A673 (cell line): ENCODE results near the gene RANBP10. TPM values are rescaled to one million over a fixed set of nuclear protein-coding genes. Genes with fewer than 3 reads are reported as not detected.

Source experiments
- BruUV-seq: library from RNA; stranded (reverse); fragments of 400-500 nt; replicated peaks from 2 replicates; lab custom pipeline; 2021; lab: Mats Ljungman, UMichigan
- CTCF ChIA-PET: fragments of 300-600 bp; sonication (Branson Sonifier 250); formaldehyde crosslinking; loops from one replicate; lab custom pipeline; 2022; ENCODE audit warnings: antibody characterized with exemption; lab: Charles Lee
- POLR2A ChIA-PET: fragments of 300-600 bp; sonication (Branson Sonifier 250); formaldehyde crosslinking; loops from one replicate; lab custom pipeline; 2022; ENCODE audit warnings: antibody characterized with exemption; ENCODE audit not compliant: low non-redundant PET; lab: Charles Lee
- DNase-seq: peaks from one replicate; pipeline ENCODE4 v3.0.0-alpha.2; 2015; ENCODE audit warnings: low spot score
- H3K27ac ChIP-seq: fragments of 200-600 bp; sonication (generic); 2 replicates; pipeline ENCODE4 v1.5.1; 2016; ENCODE audit warnings: mixed run types, low read depth, mild to moderate bottlenecking, mixed read lengths, antibody characterized with exemption, low read length; ENCODE audit not compliant: poor library complexity, severe bottlenecking
- H3K27me3 ChIP-seq: fragments of 200-600 bp; sonication (generic); replicated peaks from 2 replicates; pipeline ENCODE4 v1.6.1; 2017; ENCODE audit warnings: mixed run types, low read depth, mild to moderate bottlenecking, mixed read lengths, antibody characterized with exemption, low read length; ENCODE audit not compliant: insufficient read depth, poor library complexity
- H3K36me3 ChIP-seq: fragments of 200-600 bp; sonication (generic); 2 replicates; pipeline ENCODE4 v1.6.1; 2016; ENCODE audit warnings: mixed run types, mild to moderate bottlenecking, mixed read lengths, antibody characterized with exemption, low read length; ENCODE audit not compliant: insufficient read depth, poor library complexity, severe bottlenecking
- H3K4me1 ChIP-seq: fragments of 200-600 bp; sonication (generic); 2 replicates; pipeline ENCODE4 v1.6.1; 2017; ENCODE audit warnings: mixed run types, mild to moderate bottlenecking, mixed read lengths, antibody characterized with exemption, low read length; ENCODE audit not compliant: insufficient read depth, poor library complexity, severe bottlenecking
- H3K4me3 ChIP-seq: fragments of 200-600 bp; sonication (generic); 2 replicates; pipeline ENCODE4 v1.5.1; 2016; ENCODE audit warnings: low read depth, mixed run types, mild to moderate bottlenecking, mixed read lengths, low read length; ENCODE audit not compliant: poor library complexity, severe bottlenecking
- H3K9me3 ChIP-seq: fragments of 200-600 bp; sonication (generic); 2 replicates; pipeline ENCODE4 v1.6.1; 2016; ENCODE audit warnings: mixed run types, low read depth, mild to moderate bottlenecking, mixed read lengths, antibody characterized with exemption, low read length; ENCODE audit not compliant: poor library complexity, severe bottlenecking
- EZH2 ChIP-seq: fragments of 200-600 bp; sonication (generic); IDR thresholded peaks from 2 replicates; pipeline ENCODE4 v1.6.1; 2017; ENCODE audit warnings: borderline replicate concordance, low read depth, mild to moderate bottlenecking, mixed read lengths, antibody characterized with exemption, low read length; ENCODE audit not compliant: poor library complexity, severe bottlenecking
- intact Hi-C: fragments of 100-400 bp; cut with micrococcal nuclease; formaldehyde crosslinking; loops from one replicate; pipeline ENCODE4 v1.10.0; 2022; ENCODE audit not compliant: unreplicated experiment
- total RNA-seq: library from RNA; stranded (reverse); gene quantifications from 2 replicates; pipeline ENCODE4 v1.2.3, GENCODE V29; 2021
- TF ChIP-seq, protein P1 (sequence below): fragments of 300-800, 200-600 bp; sonication (generic); conservative IDR thresholded peaks from 2 replicates; pipeline ENCODE4 v1.5.1; 2017; ENCODE audit warnings: low read depth, mild to moderate bottlenecking, antibody characterized with exemption, low read length, moderate library complexity, mixed read lengths

RANBP10 gene
- total RNA-seq, 1 experiment from 2014 or later: 28.0 TPM

DNA sequence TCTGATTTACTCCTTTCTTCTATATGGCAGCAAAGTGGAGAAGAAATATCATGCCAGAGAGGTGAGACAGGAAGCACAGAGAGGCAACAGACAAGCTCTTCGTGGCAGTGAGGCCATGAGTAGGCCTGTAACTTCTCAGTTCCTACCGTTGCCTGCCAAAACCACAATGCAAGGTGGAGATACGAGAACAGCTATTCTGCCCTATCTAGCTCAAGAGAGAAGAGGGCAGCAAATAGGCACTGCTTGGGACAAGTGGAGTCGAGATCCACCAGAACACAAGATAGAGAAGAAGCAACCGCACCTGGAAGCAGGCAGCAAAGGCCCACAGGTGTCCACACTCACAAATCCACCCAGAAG is 24.8 kb downstream of the RANBP10 start:
- no peak overlapping the region for H3K27ac ChIP-seq
- POLR2A ChIA-PET: no interaction called here
- H3K4me3 ChIP-seq: no peak overlapping the region
- no peak for TF ChIP-seq EZH2
- no TSS peak for BruUV-seq
- intact Hi-C loops: no loop called here
- no peaks in the 10 kb centered on the region for H3K27me3 ChIP-seq
- no peaks in the 10 kb centered on the region for H3K4me1 ChIP-seq
- CTCF ChIA-PET: no interaction called here
- DNase-seq: no peak
- H3K9me3 ChIP-seq: no peaks in the 10 kb centered on the region
- H3K36me3 ChIP-seq: no peaks in the 10 kb centered on the region

DNA sequence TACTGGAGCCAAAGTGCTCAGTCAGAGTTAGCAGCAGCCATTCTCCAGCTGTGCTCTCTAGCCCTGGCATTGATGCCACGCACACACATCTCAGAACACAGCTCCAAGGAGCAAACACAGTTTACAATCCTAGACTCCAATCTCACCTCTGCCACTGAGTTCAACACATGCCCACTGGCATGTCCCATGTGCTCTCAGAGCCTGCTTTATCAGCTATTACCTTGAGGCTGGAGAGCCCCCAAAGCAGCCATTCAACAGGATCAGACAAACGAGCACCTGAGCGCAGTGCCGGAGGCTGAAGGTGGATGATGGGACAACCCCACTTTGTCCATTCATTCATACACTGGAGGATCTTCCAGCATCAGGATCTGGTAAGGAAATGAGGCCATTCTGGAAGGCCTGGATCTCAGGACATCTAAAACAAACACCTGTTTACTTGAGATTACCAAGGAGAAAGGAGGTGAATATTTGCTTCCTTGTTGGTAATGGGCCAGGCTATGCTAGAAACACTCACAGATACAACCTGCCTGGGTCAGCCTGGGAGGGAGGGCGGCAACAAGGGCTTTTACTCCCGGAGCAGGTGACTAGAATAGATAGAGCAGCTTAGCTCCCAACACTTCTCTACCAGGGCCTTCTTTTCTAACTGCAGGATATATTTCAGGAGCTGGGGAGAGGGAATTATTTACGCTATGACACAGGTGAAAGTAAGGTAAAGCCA is 25.4 kb downstream of the RANBP10 start:
- TF ChIP-seq EZH2: no peak
- Histone ChIP-seq H3K9me3 (no peaks in the 10 kb centered on the region), H3K4me3 (no peak overlapping the region), H3K4me1 (no peaks in the 10 kb centered on the region), H3K36me3 (no peaks in the 10 kb centered on the region), H3K27ac (no peak overlapping the region), H3K27me3 (no peaks in the 10 kb centered on the region)
- CTCF ChIA-PET: no interaction called here
- intact Hi-C loops: no loop called here
- POLR2A ChIA-PET: interaction anchor here (0.6 kb wide), 1 partner anchor 76 kb away, joined by 3 read pairs; no protein-coding TSS in a partner anchor
- no peak for DNase-seq
- no TSS peak for BruUV-seq

- Histone ChIP-seq H3K4me1 (no peaks in the 10 kb centered on the region), H3K9me3 (no peaks in the 10 kb centered on the region), H3K27ac (no peak overlapping the region), H3K36me3 (no peaks in the 10 kb centered on the region), H3K27me3 (no peaks in the 10 kb centered on the region), H3K4me3 (no peak overlapping the region)
- no peak for DNase-seq
- BruUV-seq: no TSS peak
- no peak for TF ChIP-seq EZH2
- TF ChIP-seq, protein P1, sequence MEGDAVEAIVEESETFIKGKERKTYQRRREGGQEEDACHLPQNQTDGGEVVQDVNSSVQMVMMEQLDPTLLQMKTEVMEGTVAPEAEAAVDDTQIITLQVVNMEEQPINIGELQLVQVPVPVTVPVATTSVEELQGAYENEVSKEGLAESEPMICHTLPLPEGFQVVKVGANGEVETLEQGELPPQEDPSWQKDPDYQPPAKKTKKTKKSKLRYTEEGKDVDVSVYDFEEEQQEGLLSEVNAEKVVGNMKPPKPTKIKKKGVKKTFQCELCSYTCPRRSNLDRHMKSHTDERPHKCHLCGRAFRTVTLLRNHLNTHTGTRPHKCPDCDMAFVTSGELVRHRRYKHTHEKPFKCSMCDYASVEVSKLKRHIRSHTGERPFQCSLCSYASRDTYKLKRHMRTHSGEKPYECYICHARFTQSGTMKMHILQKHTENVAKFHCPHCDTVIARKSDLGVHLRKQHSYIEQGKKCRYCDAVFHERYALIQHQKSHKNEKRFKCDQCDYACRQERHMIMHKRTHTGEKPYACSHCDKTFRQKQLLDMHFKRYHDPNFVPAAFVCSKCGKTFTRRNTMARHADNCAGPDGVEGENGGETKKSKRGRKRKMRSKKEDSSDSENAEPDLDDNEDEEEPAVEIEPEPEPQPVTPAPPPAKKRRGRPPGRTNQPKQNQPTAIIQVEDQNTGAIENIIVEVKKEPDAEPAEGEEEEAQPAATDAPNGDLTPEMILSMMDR: no peak
- intact Hi-C loops: no loop called here
- CTCF ChIA-PET: no interaction called here
- POLR2A ChIA-PET: no interaction called here
Measured at GRCh38 chr16:67779256-67780014, 26.9 kb downstream of the RANBP10 start.

- no peak overlapping the region for H3K4me3 ChIP-seq
- H3K27ac ChIP-seq: no peak overlapping the region
- BruUV-seq: no TSS peak
- H3K4me1 ChIP-seq: peaks cover 6% of the 10 kb centered on the region
- no peak for DNase-seq
- ChIA-PET POLR2A (no interaction called here), CTCF (no interaction called here)
- TF ChIP-seq, protein P1: no peak
- no peak for TF ChIP-seq EZH2
- H3K9me3 ChIP-seq: no peaks in the 10 kb centered on the region
- intact Hi-C loops: no loop called here
- no peaks in the 10 kb centered on the region for H3K36me3 ChIP-seq
- no peaks in the 10 kb centered on the region for H3K27me3 ChIP-seq
Measured at GRCh38 chr16:67775273-67775672, 31.1 kb downstream of the RANBP10 start.
